K562 (cell line): Measurements from ENCODE around the gene EFCAB10. TPM values are rescaled to one million over a fixed set of nuclear protein-coding genes. Genes with fewer than 3 reads are reported as not detected.

Source experiments
- ADNP ChIP-seq: fragments of 200-800 bp; sonication (Bioruptor generic); IDR thresholded peaks from 2 replicates; pipeline ENCODE4 v1.6.1; 2016; ENCODE audit warnings: missing genetic modification characterization, missing compliant biosample characterization
- BACH1 ChIP-seq: fragments of 200-800 bp; sonication (Bioruptor generic); IDR thresholded peaks from 2 replicates; pipeline ENCODE4 v1.6.1; 2016; ENCODE audit warnings: missing genetic modification characterization, missing compliant biosample characterization
- FOXP1 ChIP-seq: sonication (generic); formaldehyde crosslinking; IDR thresholded peaks from 2 replicates; pipeline ENCODE4 v1.8.0; 2022; ENCODE audit warnings: mild to moderate bottlenecking, missing genetic modification reagents
- GATAD2B ChIP-seq: fragments of 450-650 bp; IDR thresholded peaks from 2 replicates; pipeline ENCODE4 v1.6.1; 2017; ENCODE audit warnings: mild to moderate bottlenecking, borderline replicate concordance
- HDAC1 ChIP-seq, 2 experiments: fragments of 450-650 bp; IDR thresholded peaks; 2 replicates each; pipeline ENCODE4 v1.6.1; 2016 to 2017; ENCODE audit warnings: inconsistent platforms in 1 of 2, mild to moderate bottlenecking in 1 of 2, moderate library complexity in 1 of 2
- HDAC6 ChIP-seq: IDR thresholded peaks from 2 replicates; pipeline ENCODE4 v1.6.1; 2012; ENCODE audit warnings: low read depth, mild to moderate bottlenecking, control low read depth, inconsistent platforms, low read length, moderate library complexity
- HNRNPLL ChIP-seq: fragments of 200-400 bp; formaldehyde crosslinking; IDR thresholded peaks from 2 replicates; pipeline ENCODE4 v1.6.1; 2017; ENCODE audit warnings: low read length, low read depth, mild to moderate bottlenecking; ENCODE audit not compliant: poor library complexity, severe bottlenecking
- JUNB ChIP-seq: fragments of 450-650 bp; formaldehyde crosslinking; conservative IDR thresholded peaks from 2 replicates; pipeline ENCODE4 v1.4.0; 2020; ENCODE audit warnings: mild to moderate bottlenecking
- MGA ChIP-seq: fragments of 450-650 bp; IDR thresholded peaks from 2 replicates; pipeline ENCODE4 v1.6.1; 2016; ENCODE audit warnings: mild to moderate bottlenecking, moderate library complexity
- MTF1 ChIP-seq: fragments of 250-450 bp; sonication (Bioruptor Pico); IDR thresholded peaks from 2 replicates; pipeline ENCODE4 v1.9.0; 2021; ENCODE audit warnings: moderate library complexity, mild to moderate bottlenecking, inconsistent platforms, borderline replicate concordance
- NFIX ChIP-seq: fragments of 250-450 bp; sonication (Bioruptor Pico); IDR thresholded peaks from 2 replicates; pipeline ENCODE4 v1.4.0; 2020; ENCODE audit warnings: low read depth, mild to moderate bottlenecking, moderate library complexity
- STAT6 ChIP-seq: sonication (generic); formaldehyde crosslinking; IDR thresholded peaks from 2 replicates; pipeline ENCODE4 v1.8.1; 2023; ENCODE audit warnings: mild to moderate bottlenecking, missing genetic modification reagents
- TAL1 ChIP-seq: fragments of 450-650 bp; IDR thresholded peaks from 2 replicates; pipeline ENCODE4 v1.6.1; 2016; ENCODE audit warnings: mild to moderate bottlenecking
- USF1 ChIP-seq: sonication (generic); formaldehyde crosslinking; IDR thresholded peaks from 2 replicates; pipeline ENCODE4 v1.9.0; 2022; ENCODE audit warnings: mild to moderate bottlenecking, missing genetic modification reagents
- ZNF696 ChIP-seq: fragments of 250-450 bp; sonication (Bioruptor Pico); conservative IDR thresholded peaks from 2 replicates; pipeline ENCODE4 v1.4.0; 2020; ENCODE audit warnings: mild to moderate bottlenecking, moderate library complexity
- polyA plus RNA-seq, 8 experiments: library from polyadenylated mRNA; depleted of rRNA in 4 of 8; stranded (reverse) in 5 of 8; unstranded in 3 of 8; fragments of >200 nt; fragmentation: Nextera tagmentation in 2 of 8; fragmentation: Illumina TruSeq in 1 of 8; extraction: Ambion mirVana in 2 of 8; extraction: Trizol in 1 of 8; gene quantifications; 2 replicates each; pipeline versions ENCODE4 v1.2.1 to v1.2.3, GENCODE V29; 2011 to 2014; ENCODE audit warnings: inconsistent platforms in 1 of 8, missing spikeins in 1 of 8
- total RNA-seq, 7 experiments: library from RNA; depleted of rRNA in 6 of 7; stranded (reverse); fragments of >200 nt in 6 of 7; fragmentation: Illumina TruSeq in 2 of 7; extraction: Trizol in 2 of 7; gene quantifications; 2 replicates each; pipeline versions ENCODE4 v1.2.1 to v1.2.3, GENCODE V29; 2011 to 2021; ENCODE audit warnings: low replicate concordance in 1 of 7

EFCAB10 gene
- total and polyA plus RNA-seq, 9 of the 15 experiments (the other 6 are each of a cell fraction or from before 2014, with no cell fraction given), result 5.0 to 21.4 (median 16.8) TPM

GRCh38 chr7:105625986-105626385, 44.7 kb upstream of the EFCAB10 start (continued):
- TF ChIP-seq MGA (no peak), HDAC1 (IDR thresholded peaks at IDR 0.05) (no peak), HNRNPLL (no peak), NFIX (no peak), ZNF696 (CRISPR knock-in tag) (no peak), BACH1 (tag) (no peak), GATAD2B (no peak), HDAC6 (no peak), JUNB (CRISPR knock-in tag) (no peak), MTF1 (no peak), USF1 (CRISPR knock-in tag) (no peak), STAT6 (CRISPR knock-in tag) (no peak), TAL1 (no peak), FOXP1 (CRISPR knock-in tag) (no peak), ADNP (tag) (no peak)
